Lower leg skin (tissue), 3 donors: ENCODE results near the gene ADIPOR1.

Experiments used
- CTCF ChIP-seq, 3 donors: fragments of 450-650 bp; IDR thresholded peaks; one replicate each; pipeline ENCODE4 v1.5.1; 2016; ENCODE audit warnings: antibody characterized with exemption in 3 of 3, mild to moderate bottlenecking in 3 of 3, moderate library complexity in 2 of 3
- POLR2A ChIP-seq, 2 donors: fragments of 450-650 bp; IDR thresholded peaks; one replicate each; pipeline ENCODE4 v1.6.1; 2016 to 2017; ENCODE audit warnings: antibody characterized with exemption in 2 of 2, mild to moderate bottlenecking in 1 of 2, moderate library complexity in 1 of 2

- TF ChIP-seq CTCF (IDR thresholded peaks at IDR 0.05) (no peak), POLR2A (IDR thresholded peaks at IDR 0.05) (no peak)
Measured at GRCh38 chr1:202919615-202920014, 38.5 kb downstream of the ADIPOR1 start.
